ENCODE results near the gene XKR3.
"Not testable (repeated sequence)": the region's sequence is repeated elsewhere in the genome, so short reads cannot be mapped to it uniquely, and the experiment has no call there.

Gene XKR3

GRCh38 chr22:16803255-16803917, 21.8 kb downstream of the XKR3 start:
- DNase-seq: no peak

- no peak for DNase-seq
These were observed 23.6 kb downstream of the XKR3 start for GRCh38 chr22:16801571-16801970.

- no peak for DNase-seq
These were observed 24.1 kb downstream of the XKR3 start for GRCh38 chr22:16801088-16801487.

GRCh38 chr22:16800358-16800757, 24.9 kb downstream of the XKR3 start:
- no peak for DNase-seq

- DNase-seq: not testable (repeated sequence)
These were observed 29.7 kb downstream of the XKR3 start for GRCh38 chr22:16795504-16795903.

GRCh38 chr22:16793831-16794230, 31.4 kb downstream of the XKR3 start:
- DNase-seq: no peak

GRCh38 chr22:16789860-16790493, 35.2 kb downstream of the XKR3 start:
- DNase-seq: no peak

GRCh38 chr22:16783930-16784354, 41.3 kb downstream of the XKR3 start:
- no peak for DNase-seq

GRCh38 chr22:16783453-16783852, 41.8 kb downstream of the XKR3 start:
- DNase-seq: no peak

- DNase-seq: no peak
These were observed 43.4 kb downstream of the XKR3 start for GRCh38 chr22:16781764-16782329.

- no peak for DNase-seq
These were observed 44.0 kb downstream of the XKR3 start for GRCh38 chr22:16781074-16781763.

GRCh38 chr22:16777284-16777924, 47.8 kb downstream of the XKR3 start:
- no peak for DNase-seq

- no peak for DNase-seq
These were observed 49.1 kb downstream of the XKR3 start for GRCh38 chr22:16776080-16776479.

- DNase-seq: no peak
These were observed 50.2 kb downstream of the XKR3 start for GRCh38 chr22:16774911-16775500.

- DNase-seq: not testable (repeated sequence)
These were observed 53.6 kb downstream of the XKR3 start for GRCh38 chr22:16771569-16771968.

GRCh38 chr22:16767927-16768326, 57.3 kb downstream of the XKR3 start:
- DNase-seq: not testable (repeated sequence)

GRCh38 chr22:16762224-16762623, 63.0 kb downstream of the XKR3 start:
- DNase-seq: not testable (repeated sequence)

- not testable (repeated sequence) for DNase-seq
These were observed 64.8 kb downstream of the XKR3 start for GRCh38 chr22:16760416-16760815.

GRCh38 chr22:16749282-16749681, 75.9 kb downstream of the XKR3 start:
- DNase-seq: not testable (repeated sequence)

GRCh38 chr22:16748160-16748929, 76.9 kb downstream of the XKR3 start:
- not testable (repeated sequence) for DNase-seq

- not testable (repeated sequence) for DNase-seq
These were observed 77.7 kb downstream of the XKR3 start for GRCh38 chr22:16747266-16748159.
